HG02798 (cell line): ENCODE results near the gene ONECUT3.
"Not testable (repeated sequence)": the region's sequence is repeated elsewhere in the genome, so short reads cannot be mapped to it uniquely, and the experiment has no call there.

Experiments used
- ATAC-seq: cut with Tn5 transposase; IDR thresholded peaks from one replicate; pipeline ENCODE4 v1.9.1; 2021; ENCODE audit warnings: mild to moderate bottlenecking; ENCODE audit not compliant: unreplicated experiment, poor library complexity

Gene ONECUT3

GRCh38 chr19:1752757-1753728 lies at the start of gene ONECUT3:
TSS of gene ONECUT3 (plus strand) at chr19:1753506. CDS start at chr19:1753663, 157 bp downstream.
- ATAC-seq = no peak

GRCh38 chr19:1704339-1704738 lies 49.0 kb upstream of the ONECUT3 start:
- no peak for ATAC-seq

- ATAC-seq = no peak
These were observed 47.9 kb upstream of the ONECUT3 start for GRCh38 chr19:1705367-1705766.

GRCh38 chr19:1706646-1707045 lies 46.7 kb upstream of the ONECUT3 start:
- ATAC-seq = not testable (repeated sequence)

- ATAC-seq = no peak
These were observed 46.1 kb upstream of the ONECUT3 start for GRCh38 chr19:1707240-1707639.

GRCh38 chr19:1713170-1713569 lies 40.1 kb upstream of the ONECUT3 start:
- ATAC-seq = no peak

GRCh38 chr19:1715540-1715939 lies 37.8 kb upstream of the ONECUT3 start:
- ATAC-seq = no peak

- no peak for ATAC-seq
These were observed 35.9 kb upstream of the ONECUT3 start for GRCh38 chr19:1717200-1717969.

- ATAC-seq = no peak
These were observed 35.4 kb upstream of the ONECUT3 start for GRCh38 chr19:1717970-1718264.

GRCh38 chr19:1718420-1719291 lies 34.6 kb upstream of the ONECUT3 start:
- no peak for ATAC-seq

- no peak for ATAC-seq
These were observed 33.8 kb upstream of the ONECUT3 start for GRCh38 chr19:1719519-1719918.

- ATAC-seq = no peak
These were observed 33.1 kb upstream of the ONECUT3 start for GRCh38 chr19:1720237-1720636.

GRCh38 chr19:1725100-1726064 lies 27.9 kb upstream of the ONECUT3 start:
- ATAC-seq = no peak

- no peak for ATAC-seq
These were observed 24.3 kb upstream of the ONECUT3 start for GRCh38 chr19:1728816-1729567.

- no peak for ATAC-seq
These were observed 23.8 kb upstream of the ONECUT3 start for GRCh38 chr19:1729568-1729925.

- ATAC-seq = no peak
These were observed 23.1 kb upstream of the ONECUT3 start for GRCh38 chr19:1730157-1730556.

- no peak for ATAC-seq
These were observed 18.9 kb upstream of the ONECUT3 start for GRCh38 chr19:1734321-1734966.

GRCh38 chr19:1736280-1736679 lies 17.0 kb upstream of the ONECUT3 start:
- no peak for ATAC-seq
